Ecto neural progenitor cell (in vitro differentiated cells): ENCODE measurements around the gene CLTA.

Source experiments
- DNase-seq: peaks from one replicate; pipeline ENCODE4 v3.0.0-alpha.2; 2018; ENCODE audit warnings: low spot score

CLTA gene

GRCh38 chr9:36190388-36191289 lies at the start of gene CLTA:
TSS of gene CLTA (plus strand) at chr9:36190921. CDS start at chr9:36191057, 136 bp downstream.
- peak; percentile 97 for DNase-seq

- DNase-seq, result peak; percentile 58
Observed at GRCh38 chr9:36141288-36141687, 49.4 kb upstream of the CLTA start.

DNA sequence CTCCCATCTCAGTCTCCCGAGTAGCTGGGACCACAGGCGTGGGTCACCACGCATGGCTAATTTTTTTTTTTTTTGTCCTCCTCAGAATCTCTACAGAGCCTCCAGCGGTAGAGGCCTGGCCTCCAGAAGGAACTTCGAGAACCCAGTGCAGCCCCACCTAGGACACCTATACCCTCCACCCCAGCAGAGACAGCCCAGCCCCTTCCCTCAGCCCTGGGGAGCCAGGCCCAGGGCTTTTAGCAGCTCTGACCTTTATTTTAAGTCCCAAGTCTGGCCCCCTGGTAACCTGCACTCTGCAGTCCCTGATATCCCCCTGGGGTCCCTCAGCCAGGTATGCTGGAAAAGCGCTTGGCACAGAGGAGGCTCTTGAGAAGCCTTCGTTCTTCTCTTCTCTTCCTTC lies 49.0 kb upstream of the CLTA start:
- no peak for DNase-seq

- no peak for DNase-seq
Observed at GRCh38 chr9:36142510-36143244, 48.0 kb upstream of the CLTA start.

- no peak for DNase-seq
Observed at GRCh38 chr9:36143245-36143641, 47.5 kb upstream of the CLTA start.

GRCh38 chr9:36144309-36145232 lies 46.1 kb upstream of the CLTA start:
- DNase-seq, result no peak

DNA sequence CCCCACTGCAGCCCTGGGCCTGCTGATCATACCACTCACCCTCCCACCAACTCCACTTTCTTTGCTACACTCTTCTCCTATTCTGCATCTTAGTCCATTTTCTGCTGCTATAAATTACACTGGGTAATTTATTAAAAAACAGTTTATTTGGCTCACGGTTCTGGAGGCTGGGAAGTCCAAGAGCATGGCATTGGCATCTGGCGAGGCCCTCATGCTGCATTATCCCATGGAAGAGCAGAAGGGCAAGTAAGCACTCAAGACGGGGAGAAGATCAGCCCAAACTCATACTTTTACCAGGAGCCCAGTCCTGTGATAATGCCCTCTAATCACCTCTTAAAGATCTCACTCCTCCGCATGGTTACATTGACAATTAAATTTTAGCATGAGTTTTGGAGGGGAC lies 44.8 kb upstream of the CLTA start:
- DNase-seq, result no peak

GRCh38 chr9:36146651-36147050 lies 44.1 kb upstream of the CLTA start:
- DNase-seq, result no peak

DNA sequence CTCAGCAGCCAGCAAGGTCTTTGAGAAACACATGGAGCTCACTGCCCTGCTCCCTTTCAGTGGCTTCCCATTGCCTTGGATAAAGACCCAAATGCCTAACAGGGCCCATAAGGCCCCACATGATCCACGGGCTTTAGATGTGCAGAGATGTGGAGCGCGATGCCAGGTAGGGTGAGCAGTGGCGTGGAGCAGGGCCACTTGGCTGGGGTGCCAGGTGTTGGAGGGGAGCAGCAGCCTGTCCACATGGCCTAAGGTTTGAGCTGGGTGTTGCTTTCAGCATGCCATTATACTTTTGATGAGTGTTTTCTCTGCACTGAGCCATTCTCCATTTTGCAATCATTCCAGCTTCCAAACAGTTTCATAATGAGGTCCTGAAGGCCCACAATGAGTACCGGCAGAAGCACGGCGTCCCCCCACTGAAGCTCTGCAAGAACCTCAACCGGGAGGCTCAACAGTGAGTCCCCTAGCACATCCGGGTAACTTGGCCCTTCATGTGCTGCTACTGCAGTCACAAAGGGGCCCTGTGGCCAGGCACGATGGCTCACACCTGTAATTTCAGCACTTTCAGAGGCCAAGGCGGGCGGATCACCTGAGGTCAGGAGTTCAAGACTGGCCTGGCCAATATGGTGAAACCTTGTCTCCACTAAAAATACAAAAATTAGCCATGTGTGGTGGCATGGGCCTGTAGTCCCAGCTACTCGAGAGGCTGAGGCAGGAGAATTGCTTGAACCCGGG lies 43.1 kb upstream of the CLTA start:
- no peak for DNase-seq

DNA sequence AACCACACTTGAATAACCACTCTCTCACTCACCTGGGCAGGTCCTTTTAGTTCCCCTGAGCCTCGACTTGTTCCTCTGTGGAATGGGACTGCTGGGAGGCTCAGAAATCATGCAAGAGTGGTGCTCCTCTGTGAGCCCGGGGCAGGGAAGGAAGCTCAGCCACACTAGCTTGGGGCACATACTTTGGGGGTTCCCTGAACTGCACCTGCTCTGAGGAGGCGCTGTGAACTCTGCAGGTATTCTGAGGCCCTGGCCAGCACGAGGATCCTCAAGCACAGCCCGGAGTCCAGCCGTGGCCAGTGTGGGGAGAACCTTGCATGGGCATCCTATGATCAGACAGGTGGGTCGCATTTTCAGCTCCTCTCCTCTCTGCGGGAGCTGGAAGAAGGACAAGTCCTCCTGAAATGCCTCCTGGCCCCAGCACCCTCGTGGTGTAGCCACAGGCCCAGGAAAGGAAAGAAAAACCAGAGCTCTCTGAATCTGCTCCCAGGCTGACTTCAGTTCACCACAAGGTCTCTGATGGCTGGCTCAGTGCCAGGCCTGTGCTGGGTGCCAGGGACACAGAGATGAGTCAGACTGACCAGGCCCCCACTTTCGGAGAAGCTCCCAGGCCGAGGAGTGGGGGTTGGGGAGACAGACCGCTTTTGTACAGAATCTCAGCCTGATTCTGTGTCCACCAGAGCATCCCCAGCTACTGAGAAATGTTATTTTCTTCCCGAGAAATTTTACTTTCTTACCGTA lies 42.2 kb upstream of the CLTA start:
- no peak for DNase-seq

DNA sequence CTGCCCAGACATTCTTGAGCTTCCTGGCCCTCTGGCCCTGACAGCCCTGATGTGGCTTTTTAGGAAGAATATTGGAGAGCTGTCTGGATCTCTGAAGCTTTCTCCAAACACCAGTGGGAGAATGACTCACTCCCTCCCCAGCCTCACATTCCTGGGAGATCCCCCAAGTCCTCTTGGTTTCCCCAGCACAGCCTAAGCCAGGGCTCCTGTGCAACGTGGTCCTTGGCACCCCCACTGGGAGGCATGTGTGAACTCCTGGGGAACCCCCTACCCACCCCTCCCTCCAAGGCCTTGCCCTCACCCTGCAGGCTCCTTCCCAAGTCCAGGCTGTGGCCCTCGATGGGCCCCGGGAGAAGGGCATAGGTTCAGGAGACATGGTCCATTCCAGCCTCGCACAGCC lies 41.5 kb upstream of the CLTA start:
- DNase-seq, result no peak

DNA sequence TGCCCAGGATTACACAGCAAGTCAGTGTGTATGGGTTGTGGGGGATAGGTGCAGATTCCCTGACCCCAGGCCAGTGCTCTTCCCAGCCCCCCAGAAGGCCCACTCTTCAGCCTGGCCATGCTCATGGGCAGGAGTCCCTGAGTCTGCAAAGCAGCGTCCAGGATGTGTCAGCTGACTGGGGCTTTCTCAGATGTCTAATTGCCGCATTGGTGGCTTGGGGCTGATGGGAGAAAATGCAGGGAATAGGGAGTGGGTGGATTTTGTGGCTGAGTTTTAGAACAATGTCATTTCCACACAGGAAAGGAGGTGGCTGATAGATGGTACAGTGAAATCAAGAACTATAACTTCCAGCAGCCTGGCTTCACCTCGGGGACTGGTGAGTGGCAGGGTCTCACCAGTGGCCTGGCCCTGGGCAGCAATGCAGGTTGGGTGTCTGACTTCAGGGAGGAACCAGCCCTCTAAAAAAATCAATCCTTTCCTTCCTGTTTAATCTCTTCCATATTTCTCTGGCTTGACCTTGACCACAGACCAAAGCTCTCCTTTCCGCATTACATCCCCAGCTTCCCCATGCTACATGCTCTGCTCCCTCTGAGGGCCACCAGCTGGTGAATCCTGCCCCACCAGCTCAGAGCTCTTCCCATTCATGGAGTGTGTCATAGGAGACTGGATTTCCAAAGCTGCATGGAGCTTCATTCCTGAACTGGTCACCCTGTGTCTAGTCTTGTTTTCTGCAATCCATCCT lies 40.0 kb upstream of the CLTA start:
- DNase-seq, result no peak

DNA sequence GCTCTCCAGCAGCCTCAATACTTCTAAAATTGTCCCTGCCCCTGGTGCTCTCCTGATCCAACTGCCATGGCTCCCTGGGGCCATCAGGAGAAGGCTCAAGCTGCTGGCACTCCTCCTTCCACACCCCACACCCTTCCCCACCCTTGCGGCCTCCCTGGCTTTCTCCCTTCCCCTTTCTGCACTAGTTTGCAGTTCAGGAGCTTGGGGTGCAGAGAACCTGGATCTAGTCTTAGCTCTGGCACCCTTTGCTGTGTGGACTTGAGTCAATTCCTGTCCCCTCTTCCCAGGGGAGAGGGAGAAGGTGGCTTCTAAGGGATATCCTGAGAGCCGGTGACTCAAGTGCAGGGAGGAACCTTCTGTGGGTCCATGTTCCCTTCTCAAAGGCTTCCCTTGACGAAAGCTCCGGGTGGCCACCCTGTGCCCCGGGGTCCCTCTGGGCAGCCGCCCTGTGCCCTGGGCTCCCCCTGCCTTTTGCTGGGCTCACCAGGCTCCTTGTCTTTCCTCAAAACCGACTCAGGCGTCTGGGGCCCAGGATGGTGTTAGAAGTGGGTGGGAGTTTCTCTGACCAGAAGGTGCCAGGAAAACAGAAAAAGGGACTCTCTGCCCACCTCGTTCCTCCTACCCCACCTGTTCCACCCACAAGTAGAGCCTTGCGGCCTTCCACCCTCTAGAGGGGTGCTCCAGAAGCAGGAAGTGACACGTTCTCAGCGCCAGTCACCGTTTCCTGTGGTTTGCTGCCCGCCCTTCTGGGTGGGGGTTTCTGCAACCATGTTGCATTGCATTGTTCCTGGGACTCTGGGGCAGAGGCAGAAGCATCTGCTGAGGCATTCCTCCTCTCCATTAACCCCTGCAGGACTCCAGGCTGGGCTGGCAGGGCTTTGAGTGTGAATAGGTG lies 39.2 kb upstream of the CLTA start:
- DNase-seq, result no peak

- no peak for DNase-seq
Observed at GRCh38 chr9:36152741-36153438, 37.8 kb upstream of the CLTA start.

DNA sequence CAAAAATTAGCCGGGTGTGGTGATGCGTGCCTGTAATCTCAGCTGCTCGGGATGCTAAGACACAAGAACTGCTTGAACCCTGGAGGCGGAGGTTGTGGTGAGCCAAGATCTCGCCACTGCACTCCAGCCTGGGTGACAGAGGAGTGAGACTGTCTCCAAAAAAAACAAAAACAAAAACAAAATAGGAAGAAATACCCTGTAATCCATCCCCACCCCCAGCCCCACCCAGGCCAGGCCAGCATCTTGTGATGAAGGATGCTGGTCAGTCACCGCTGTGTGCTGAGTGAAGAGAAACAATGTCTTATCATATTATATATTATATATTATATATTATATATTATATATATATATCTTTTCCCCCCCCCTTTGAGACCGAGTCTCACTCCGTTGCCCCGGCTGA lies 37.0 kb upstream of the CLTA start:
- no peak for DNase-seq

GRCh38 chr9:36154331-36154952 lies 36.3 kb upstream of the CLTA start:
- DNase-seq, result no peak

- no peak for DNase-seq
Observed at GRCh38 chr9:36156116-36156515, 34.6 kb upstream of the CLTA start.

DNA sequence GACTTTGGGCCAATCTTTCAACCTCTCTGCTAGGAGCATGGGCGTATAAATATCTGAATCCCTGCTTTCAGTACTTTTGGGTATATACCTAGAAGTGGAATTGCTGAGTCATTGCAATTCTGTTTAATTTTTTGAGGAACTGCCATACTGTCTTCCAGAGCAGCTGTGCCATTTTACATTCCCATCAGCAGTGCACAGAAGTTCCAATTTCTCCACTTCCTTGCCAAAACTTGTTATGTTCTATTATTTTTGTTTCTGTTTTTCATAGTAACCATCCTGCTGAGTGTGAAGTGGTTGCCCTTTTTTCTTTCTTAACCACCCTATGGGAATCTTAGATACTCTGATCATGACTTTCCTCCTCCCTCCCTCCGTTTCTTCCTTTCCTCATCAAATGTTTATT lies 32.6 kb upstream of the CLTA start:
- no peak for DNase-seq
